GM04503 (cell line): Measurements from ENCODE around the gene CDC37L1.
"Not testable (repeated sequence)": the region's sequence is repeated elsewhere in the genome, so short reads cannot be mapped to it uniquely, and the experiment has no call there.

Source experiments
- DNase-seq: peaks from one replicate; pipeline ENCODE4 v3.0.0-alpha.2; 2012; ENCODE audit warnings: low read depth

Gene CDC37L1

DNA sequence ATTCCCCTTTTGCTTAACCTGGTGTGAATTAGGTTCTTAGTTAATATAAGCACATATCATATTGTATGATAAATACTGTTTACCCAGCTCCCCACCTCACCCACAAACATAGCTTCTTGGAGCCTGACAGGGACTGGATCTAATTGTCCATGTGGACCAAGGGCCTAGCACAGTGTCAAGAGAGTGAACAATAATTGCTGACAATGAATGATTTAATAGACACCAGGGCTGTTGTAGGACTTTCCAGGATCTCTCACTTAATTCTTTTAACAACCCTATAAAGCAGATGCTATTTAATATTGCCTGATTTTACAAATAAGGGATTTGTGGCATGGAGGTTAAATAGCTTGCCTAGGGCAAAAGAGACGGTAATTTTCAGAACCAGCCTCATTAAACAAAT is 36.8 kb downstream of the CDC37L1 start:
- DNase-seq, result no peak

DNA sequence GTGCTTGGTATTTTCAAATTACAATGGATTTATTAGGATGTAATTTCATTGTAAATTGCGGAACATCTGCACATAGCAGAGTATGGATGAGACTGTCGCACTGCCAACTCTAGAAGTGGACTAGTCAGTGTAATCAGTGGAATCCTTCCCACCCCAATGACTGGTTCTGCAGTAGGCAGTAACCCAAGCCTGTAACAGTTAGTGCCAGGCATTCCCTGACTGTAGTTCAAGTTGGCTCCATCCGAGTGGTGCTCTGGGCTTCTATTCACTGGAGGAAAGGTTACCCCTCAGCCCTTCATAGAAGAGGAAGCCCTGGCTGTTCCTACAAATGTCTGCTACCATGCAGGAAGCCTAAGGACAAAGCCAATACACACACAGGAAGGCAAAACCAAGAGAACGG is 38.4 kb downstream of the CDC37L1 start:
- DNase-seq, result no peak

DNA sequence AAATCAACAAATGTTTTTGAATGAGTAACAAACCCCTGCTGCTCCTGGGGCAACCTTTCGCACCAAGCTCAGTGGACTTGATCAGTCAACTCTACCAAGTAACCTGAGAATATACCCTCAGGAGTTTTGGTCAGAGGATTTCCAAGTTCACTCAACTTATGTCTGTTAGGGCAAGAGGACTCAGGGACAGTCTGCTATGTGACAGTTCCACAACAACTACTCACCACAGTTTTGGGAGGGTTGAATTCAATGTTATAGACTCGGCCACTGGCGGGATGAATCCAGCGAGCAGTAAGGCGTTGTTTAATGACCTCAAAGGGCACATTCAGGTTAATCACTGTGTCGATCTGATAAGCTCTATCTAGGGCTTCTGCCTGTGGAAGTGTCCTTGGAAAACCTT is 39.5 kb downstream of the CDC37L1 start:
- no peak for DNase-seq

DNA sequence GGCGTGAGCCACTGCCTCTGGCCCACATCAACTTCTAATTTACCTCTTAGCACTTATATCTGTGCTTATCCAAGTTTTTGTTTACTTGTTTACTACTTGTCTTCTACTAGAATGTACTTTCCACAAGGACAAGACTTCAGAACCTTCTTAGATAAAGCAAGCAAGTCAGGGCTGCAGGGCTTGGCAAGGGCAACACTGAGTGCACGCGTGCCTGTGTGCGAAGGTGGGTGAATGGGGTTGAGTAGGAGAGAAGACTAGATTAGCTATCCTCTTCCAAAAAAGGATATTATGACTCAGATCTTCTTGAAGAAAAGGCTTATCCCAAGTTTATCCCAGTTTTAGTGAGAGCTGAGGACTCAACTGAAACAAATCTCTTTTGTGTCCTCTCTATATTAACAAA is 42.4 kb downstream of the CDC37L1 start:
- no peak for DNase-seq

DNA sequence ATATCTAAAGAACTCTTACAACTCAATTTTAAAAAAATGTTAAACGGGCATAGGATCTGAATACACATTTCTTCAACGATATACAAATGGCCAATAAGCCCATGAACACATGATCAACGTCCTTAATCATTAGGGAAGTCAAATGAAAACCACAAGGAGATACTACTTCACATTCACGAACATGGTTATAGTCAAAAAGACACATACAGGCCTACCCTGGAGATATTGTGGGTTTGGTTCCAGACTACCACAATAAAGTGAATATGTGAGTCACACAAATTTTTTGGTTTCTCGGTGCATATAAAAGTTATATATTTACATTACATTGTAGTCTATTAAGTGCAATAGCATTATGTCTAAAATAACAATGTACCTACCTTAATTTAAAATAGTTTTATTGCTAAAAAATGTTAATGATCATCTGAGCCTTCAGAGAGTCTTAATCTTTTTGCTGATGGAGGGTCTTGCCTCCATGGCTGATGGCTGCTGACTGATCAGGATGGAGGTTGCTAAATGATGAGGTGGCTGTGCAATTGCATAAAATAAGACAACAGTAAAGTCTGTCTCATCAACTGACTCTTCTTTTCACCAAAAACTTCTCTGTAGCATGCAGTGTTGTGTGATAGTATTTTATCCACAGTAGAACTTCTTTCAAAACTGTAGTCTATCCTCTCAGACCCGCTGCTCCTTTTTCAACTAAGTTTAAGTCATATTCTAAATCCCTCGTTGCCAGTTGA is 46.5 kb downstream of the CDC37L1 start:
- no peak for DNase-seq

DNA sequence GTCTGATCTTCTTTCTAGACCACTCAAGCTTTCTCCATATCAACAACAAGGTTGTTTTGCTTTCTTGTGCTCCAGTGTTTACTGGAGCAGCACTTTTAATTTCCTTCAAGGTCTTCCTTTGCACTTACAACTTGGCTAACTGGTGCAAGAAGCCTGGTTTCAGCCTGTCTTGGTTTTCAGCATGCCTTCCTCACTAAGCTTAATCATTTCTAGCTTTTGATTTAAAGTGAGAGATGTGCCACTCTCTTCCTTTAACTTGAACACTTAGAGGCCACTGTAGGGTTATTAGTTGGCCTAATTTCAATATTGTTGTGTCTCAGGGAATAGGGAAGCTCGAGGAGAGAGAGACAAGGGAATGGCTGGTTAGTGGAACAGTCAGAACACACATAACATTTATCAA is 48.2 kb downstream of the CDC37L1 start:
- no peak for DNase-seq

DNA sequence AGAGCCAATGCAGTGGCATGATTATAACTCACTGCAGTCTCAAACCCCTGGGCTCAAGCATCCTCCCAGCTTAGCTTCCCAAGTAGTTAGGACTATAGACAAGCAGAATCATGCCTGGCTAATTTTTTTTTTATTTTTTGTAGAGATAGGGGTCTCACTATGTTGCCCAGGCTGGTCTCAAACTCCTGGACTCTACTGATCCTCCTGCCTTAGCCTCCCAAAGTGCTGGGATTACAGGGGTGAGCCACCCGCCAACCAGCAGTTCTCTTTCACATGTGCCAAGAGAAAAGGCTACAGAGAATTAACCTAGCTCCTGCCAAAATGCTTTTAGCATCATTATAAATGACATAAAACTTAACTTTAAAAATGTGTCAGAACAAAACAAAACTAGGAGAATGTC is 53.5 kb downstream of the CDC37L1 start:
- no peak for DNase-seq

DNA sequence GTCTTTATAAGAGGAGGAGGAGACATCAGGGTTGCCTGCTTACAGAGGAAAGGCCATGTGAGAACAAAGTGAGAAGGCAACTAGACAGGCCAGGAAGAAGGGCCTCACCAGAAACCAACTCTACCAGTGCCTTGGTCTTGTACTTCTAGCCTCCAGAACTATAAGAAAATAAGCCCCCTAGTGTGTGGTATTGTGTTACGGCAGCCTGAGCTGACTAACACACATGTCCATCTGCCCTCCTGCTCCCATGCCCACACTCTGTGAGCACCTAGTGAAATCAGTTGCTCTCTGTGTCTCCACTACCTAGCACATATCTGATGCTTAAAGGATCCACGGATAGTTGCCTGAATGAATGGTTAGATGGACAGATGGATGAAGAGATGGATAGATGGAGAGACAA is 54.8 kb downstream of the CDC37L1 start:
- DNase-seq, result no peak

DNA sequence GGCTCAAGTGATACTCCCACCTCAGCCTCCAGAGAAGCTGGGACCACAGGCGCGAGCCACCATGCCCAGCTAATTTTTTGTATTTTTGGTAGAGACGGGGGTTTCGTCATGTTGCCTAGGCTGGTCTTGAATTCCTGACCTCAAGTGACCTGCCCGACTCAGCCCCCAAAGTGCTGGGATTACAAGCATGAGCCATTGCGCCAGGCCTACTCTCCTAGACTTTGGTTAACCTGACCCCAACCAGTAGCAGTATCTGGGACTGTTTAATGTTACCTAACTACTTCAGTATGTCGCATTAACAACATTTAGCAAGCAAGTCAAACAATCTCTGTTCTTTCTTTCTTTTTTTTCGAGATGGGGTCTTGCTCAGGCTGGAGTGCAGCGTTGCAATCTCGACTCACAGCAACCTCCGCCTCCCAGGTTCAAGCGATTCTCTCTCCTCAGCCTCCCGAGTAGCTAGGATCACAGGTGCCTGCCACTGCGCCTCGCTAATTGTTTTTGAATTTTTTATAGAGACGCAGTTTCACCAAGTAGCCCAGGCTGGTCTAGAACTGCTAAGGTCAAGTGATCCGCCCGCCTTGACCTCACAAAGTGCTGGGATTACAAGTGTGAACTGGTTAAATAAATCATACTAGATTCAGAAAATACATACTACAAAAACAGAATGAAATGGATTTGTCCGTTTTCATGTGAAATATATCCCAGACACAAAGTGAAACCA is 59.7 kb downstream of the CDC37L1 start:
- no peak for DNase-seq

DNA sequence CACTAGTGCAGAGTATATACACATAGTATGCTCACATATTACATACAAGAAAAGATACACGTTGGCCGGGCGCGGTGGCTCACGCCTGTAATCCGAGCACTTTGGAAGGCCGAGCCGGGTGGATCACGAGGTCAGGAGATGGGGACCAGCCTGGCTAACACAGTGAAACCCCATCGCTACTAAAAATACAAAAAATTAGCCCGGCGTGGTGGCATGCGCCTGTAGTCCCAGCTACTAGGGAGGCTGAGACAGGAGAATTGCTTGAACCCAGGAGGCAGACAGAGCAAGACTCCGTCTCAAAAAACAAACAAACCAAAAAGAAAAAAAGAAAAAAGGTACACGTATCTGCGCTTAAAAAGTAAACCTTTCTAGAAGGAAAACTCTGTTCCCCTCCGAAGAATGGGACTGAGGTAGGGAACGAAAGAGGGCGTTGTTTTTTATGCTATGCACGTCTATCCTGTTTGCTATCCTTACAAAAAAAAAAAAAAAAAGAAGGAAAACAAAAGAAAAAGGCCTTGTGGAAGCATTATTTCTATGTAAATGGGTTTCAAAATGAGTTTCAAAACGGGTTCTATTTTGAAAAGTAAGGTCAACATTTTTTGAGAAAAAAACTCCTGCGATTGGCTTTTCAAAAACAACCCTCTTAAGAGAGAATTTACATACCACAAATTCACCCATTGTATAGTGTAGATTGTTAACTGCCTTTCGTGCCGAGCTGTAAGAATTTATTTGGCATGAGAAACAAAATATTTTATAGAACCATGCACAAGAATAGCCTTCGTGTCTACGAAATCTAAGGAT is 60.4 kb downstream of the CDC37L1 start:
- no peak for DNase-seq

DNA sequence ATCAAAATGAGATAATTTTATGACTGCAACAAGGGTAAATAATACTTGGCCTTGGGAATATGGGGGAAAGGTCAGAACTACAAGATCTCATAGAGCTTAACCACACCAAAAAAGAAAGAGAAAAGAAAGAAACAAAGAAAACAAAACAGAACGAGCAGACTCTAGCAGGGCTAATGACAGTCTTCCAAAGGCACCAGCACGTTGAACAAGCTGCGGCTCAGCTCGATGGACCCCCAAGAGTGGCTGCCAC is 60.9 kb downstream of the CDC37L1 start:
- no peak for DNase-seq

DNA sequence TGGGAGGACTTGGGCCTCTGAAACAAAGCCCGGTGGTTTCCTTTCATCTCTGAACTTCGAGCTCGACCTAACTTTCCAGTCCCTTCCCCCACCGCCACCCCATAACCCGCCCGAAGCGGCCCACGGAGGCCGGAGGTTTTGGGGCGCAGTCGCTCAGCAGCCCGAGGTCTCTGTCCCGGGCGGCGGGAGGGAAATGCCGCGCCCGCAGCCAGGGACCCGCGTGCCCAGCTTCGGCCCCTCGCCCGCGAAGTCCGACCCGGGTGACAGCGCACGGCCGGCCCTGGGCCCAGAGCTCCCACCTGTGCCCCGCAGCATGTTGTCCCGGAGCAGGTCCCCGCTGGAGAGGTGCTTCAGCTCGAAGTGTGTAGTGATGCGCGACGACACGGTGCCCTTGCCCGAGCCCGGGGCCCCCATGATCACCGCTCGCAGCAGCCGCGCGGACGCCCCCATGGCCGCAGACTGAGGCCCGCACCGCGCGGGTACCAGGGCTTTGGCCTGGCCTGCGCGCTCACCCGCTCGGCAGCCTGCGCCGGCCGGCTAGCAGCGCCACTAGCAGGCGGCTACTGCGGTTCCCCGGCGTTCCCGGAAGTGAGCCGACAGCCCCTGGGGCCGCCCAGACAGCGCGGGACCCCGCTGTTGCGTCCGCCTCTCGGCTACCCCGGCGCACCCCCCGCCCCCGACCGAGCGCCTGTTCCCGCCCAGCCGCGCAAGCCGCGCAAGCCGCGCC is 61.4 kb downstream of the CDC37L1 start, which contains the start of gene AK3:
TSS of gene AK3 (minus strand) at position 565 of the 727 bp plus-strand sequence. CDS start at position 450, 115 bp downstream.
- DNase-seq, result peak; percentile 20

DNA sequence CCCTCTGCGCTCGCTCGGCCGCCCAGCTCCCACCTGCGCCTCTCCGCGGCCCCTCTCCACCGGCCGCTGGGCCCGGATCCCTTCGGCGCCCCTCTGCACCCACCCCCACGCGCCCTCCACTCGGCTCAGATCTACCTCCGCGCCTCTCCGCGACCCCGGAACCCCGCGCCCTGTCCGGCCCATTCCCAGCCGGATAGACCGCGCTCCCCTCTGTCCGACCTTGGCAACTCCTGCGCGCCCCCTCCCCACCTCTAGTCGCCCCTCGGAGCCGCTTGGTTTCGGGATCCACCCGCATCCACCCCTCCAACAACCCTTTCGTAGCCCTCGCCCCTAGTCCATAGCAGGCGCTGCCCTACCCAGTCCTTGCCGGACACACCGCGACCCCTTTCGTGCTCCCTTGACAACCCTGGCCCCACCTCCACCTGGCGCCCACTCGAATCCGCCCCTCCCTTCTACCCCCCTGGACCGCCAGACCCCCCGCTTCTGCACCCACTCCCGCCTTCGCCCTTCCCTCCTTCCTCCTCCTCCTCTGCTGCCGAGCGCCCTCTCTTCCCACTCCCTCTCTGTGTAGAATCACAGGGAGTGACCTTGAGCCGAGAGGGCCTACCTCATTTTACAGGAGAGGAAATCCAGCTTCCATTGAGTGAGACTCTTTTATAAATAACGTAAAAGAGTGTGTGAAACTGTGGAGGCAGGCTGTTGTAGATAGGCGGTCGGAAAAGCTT is 62.2 kb downstream of the CDC37L1 start:
- DNase-seq, result no peak

DNA sequence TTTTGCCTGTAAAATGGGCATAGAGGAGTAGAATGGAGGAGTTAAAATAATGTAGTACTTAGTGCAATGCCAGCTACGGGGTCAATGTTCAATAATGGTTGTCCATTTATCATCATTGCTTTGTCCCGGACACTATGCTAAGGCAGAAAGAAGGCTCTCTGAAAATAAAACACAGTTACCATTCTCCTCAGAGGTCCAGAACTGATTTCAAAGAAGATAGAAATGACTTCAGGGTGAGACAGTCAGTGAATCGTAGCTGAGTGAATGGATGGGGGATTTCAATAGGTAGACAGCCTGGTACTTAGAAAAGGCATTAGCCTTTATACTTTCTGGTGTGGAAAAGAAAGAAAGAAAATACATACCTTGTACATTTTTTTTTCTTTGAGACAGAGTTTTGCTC is 62.9 kb downstream of the CDC37L1 start:
- no peak for DNase-seq

DNA sequence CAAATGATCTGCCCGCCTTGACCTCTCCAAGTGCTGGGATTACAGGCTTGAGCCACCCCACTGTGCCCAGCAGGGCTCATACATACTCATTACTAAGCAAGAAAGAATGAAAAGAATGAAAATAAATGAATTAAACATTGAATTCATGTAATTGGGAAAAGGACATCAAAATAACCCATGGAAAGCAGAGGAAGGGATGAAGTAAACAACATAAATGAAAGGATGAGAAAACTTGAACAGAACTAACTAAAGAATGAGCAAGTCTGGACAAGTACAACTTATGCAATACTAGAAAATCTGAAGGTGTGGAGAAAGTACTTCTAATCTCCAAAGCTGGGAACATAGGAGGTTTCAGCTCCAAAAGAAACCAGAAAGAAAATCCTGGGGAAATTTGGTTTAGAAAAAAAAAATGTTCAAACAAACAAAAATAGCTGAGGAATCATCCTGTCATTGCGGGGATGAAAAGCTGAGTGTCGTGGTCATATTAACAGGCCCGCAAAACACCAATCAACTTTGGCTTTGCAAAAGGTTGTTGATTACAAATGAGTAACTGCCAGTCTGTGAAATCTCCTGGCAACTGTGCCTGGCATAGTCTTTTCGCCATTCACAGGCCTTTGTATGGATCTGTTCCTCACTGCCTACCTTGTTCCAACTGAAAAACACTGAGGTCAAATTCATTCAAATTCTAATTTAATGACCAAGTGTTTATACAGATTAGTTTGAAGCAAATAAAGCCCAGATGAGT is 63.9 kb downstream of the CDC37L1 start:
- peak; percentile 9 for DNase-seq

DNA sequence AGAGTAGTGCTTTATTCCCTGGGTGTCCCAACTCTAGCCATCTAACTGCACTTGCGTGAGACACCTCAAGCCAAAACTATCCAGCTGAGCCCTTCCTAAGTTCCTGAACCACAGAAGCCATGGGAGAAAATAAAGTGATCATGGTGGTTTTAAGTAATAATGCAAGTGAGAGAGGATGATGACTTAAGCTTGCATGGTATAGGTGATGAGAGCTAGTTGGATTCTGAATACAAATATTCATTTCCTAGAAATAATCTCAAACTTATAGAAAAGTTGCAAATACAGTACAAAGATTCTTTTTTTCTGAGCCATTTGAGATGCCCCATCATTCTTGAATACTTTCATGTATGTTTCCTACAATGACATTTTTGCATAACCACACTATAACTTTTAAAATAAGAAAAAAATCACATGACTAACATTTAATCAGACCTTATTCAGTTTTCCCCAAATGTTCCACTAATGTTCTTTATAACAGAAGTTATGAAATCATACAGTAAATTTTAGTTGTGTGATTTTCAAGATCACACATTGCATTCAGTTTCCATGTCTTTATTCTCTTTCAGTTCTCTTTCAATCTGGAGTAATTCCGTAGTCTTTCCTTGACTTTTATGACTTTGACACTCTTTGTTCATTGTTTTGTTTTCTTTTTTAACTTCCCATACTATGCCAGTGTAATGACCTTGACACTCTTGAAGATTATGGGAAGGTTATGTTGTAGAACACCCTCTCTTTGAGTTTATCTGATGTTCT is 67.1 kb downstream of the CDC37L1 start:
- no peak for DNase-seq

DNA sequence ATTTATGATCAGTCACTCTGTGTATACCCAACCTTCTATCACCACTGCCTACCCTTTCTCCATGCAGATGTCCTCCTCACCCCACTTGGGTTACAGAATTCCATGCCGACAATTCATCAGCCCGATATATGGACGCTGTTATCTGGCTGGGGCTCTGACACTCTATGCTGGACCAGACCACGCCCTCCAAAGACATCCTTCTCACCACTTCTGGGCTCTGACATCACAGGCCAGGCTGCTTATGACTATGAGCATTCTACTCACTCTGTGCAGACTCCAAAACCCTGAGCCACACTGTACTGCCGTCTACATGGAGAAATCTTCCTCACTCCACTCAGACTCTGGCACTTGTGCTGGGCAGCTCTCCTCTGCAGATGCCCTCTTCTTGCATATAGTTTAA is 69.2 kb downstream of the CDC37L1 start:
- no peak for DNase-seq

DNA sequence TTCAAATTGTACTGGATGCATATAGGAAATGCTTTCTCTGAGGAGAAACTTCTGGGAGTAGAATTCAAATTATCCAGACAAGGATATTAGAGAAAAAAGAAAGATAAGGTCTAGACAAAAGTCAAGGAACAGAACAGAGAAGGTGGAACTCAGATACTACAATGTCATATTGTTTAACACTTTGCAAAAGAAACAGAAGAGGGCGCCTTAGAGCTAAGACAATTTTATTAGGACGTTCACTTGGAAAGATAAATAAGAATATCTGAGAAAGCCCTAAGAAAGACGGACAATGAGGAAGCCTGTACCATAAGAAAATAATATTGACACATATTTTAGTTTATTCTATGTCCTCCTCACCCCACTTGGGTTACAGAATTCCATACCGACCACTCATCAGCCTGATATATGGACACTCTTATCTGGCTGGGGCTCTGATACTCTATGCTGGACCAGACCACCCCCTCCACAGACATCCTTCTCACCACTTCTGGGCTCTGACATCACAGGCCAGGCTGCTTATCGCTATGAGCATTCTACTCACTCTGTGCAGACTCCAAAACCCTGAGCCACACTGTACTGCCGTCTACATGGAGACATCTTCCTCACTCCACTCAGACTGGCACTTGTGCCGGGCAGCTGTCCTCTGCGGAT is 70.8 kb downstream of the CDC37L1 start:
- DNase-seq, result no peak

DNA sequence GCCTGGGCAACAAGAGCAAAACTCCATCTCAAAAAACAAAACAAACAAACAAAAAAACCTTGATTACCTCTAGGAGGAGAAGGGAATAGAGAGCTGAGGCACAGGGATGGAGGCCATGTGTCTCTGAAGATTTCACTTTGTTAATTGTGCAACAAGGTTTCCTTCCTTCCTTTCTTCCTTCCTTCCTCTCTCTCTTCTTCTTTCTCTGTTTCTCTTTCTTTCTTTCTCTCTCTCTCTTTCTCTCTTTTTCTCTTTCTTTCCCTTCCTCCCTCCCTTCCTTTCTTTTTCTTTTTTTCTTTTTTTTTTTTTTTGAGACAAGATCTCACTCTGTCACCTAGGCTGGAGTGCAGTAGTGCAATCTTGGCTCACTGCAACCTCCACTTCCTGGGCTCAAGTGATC is 75.2 kb downstream of the CDC37L1 start:
- DNase-seq, result not testable (repeated sequence)
